Measurements from ENCODE around the gene PRPF38A. TPM values are rescaled to one million over a fixed set of nuclear protein-coding genes. Genes with fewer than 3 reads are reported as not detected.

The PRPF38A gene
- polyA plus RNA-seq, 2 of the 4 experiments (the other 2 are of a cell fraction): 12.9 to 30.4 TPM

DNA sequence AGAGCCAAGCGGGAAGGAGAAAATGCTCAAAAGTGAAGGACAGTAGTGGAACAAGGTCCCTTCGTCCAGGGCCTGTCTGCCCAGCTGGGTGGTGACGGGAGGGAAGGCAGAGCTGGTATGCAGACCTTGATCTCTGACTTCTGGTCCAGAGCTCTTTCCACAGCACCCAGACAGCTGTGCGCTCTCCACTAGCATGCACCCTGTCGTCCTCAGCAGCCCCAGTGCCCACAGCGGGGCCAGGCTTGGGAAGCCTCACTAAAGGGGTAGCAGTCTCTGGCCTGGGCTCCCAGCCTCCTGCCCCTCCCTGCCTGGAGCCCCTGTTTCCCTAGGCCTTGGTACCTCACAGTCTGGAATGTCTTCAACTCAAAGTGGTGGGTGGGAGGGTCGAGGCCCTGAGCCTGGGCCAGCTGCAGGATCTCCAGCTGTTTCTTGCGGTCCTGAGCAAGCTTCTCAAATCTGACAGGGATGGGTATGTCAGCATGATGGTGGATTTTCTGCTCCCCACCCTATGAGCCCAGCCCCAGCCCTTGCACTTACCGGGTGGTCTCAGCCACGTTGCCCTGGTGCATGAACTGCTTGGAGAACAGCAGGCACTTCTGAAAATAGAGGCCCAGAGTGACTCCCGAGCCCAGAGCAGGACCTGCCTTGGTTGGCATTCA, 48.4 kb upstream of the PRPF38A start:
- Histone ChIP-seq H3K9me3 (no peaks in the 10 kb centered on the region), H3K4me3 (no peak overlapping the region), H3K4me1 (peaks cover 2% of the 10 kb centered on the region; the same call in 1 of the 3 replicates), H3K27ac (no peak overlapping the region), H3K4me2 (no peak overlapping the region)
- 96% methylated on average over 9 of the region's 11 CpGs for WGBS (ENCODE audit: missing lambda C conversion rate)
- ChIA-PET CTCF (no interaction called here), POLR2A (no interaction called here)
- TF ChIP-seq EP300 (IDR thresholded peaks at IDR 0.05): no peak
- FAIRE-seq (no peak), ATAC-seq (no peak), DNase-seq (ENCODE audit: low read depth in 1 of 2, low spot score in 1 of 2) (no peak)

GRCh38 chr1:52356818-52357355, 47.5 kb upstream of the PRPF38A start:
- no peaks in the 10 kb centered on the region for H3K9me3 ChIP-seq
- no peak overlapping the region for H3K4me2 ChIP-seq
- CTCF ChIA-PET: no interaction called here
- ATAC-seq: no peak
- no peak overlapping the region for H3K4me3 ChIP-seq
- 91% methylated on average over 8 of the region's 8 CpGs for WGBS (ENCODE audit: missing lambda C conversion rate)
- no peak for DNase-seq (ENCODE audit: low read depth in 1 of 2, low spot score in 1 of 2)
- TF ChIP-seq RFX5 (IDR thresholded peaks at IDR 0.05) (no peak), EHMT2 (IDR thresholded peaks at IDR 0.05; ENCODE audit: low read depth) (no peak), HEYL (CRISPR knock-in tag; IDR thresholded peaks at IDR 0.05) (no peak), ESRRA (IDR thresholded peaks at IDR 0.05; ENCODE audit: borderline replicate concordance, low read length) (no peak), ZC3H11A (IDR thresholded peaks at IDR 0.05) (no peak), POLR2AphosphoS2 (conservative IDR thresholded peaks at IDR 0.05; ENCODE audit: low read length) (no peak), MAFK (IDR thresholded peaks at IDR 0.05; ENCODE audit: partially characterized antibody) (no peak), USF2 (IDR thresholded peaks at IDR 0.05) (no peak), CEBPB (IDR thresholded peaks at IDR 0.05) (no peak)
- FAIRE-seq: no peak
- H3K4me1 ChIP-seq: no peaks in the 10 kb centered on the region
- no peak overlapping the region for H3K27ac ChIP-seq
- POLR2A ChIA-PET: no interaction called here

- FAIRE-seq (no peak), DNase-seq (ENCODE audit: low read depth in 1 of 2, low spot score in 1 of 2) (no peak), ATAC-seq (no peak)
- TF ChIP-seq ZFP36 (IDR thresholded peaks at IDR 0.05; ENCODE audit: borderline replicate concordance, partially characterized antibody) (no peak), CHD2 (IDR thresholded peaks at IDR 0.05; ENCODE audit: low read length, partially characterized antibody) (no peak), NFE2L2 (conservative IDR thresholded peaks at IDR 0.05; ENCODE audit: low read length) (no peak), SREBF2 (IDR thresholded peaks at IDR 0.05) (no peak), TFCP2L1 (CRISPR knock-in tag; IDR thresholded peaks at IDR 0.05) (no peak), SMC3 (IDR thresholded peaks at IDR 0.05) (no peak)
- TF ChIP-seq, protein P1, sequence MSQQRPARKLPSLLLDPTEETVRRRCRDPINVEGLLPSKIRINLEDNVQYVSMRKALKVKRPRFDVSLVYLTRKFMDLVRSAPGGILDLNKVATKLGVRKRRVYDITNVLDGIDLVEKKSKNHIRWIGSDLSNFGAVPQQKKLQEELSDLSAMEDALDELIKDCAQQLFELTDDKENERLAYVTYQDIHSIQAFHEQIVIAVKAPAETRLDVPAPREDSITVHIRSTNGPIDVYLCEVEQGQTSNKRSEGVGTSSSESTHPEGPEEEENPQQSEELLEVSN (IDR thresholded peaks at IDR 0.05; ENCODE audit: borderline replicate concordance, low read depth): no peak
- Histone ChIP-seq H3K4me1 (no peaks in the 10 kb centered on the region), H3K4me2 (no peak overlapping the region), H3K27ac (no peak overlapping the region), H3K4me3 (no peak overlapping the region), H3K9me3 (no peaks in the 10 kb centered on the region)
- POLR2A ChIA-PET: no interaction called here
- CTCF ChIA-PET: no interaction called here
- WGBS (ENCODE audit: missing lambda C conversion rate): 97% methylated on average over 4 of the region's 9 CpGs
Measured at GRCh38 chr1:52357397-52357796, 47.0 kb upstream of the PRPF38A start.

GRCh38 chr1:52358851-52359497, 45.4 kb upstream of the PRPF38A start:
- POLR2A ChIA-PET: no interaction called here

More at GRCh38 chr1:52358851-52359497, 45.4 kb upstream of the PRPF38A start:
- Histone ChIP-seq H3K4me2 (no peak overlapping the region), H3K27ac (no peak overlapping the region), H3K4me3 (no peak overlapping the region), H3K9me3 (no peaks in the 10 kb centered on the region), H3K4me1 (peaks cover 5% of the 10 kb centered on the region; the same call in 2 of the 3 replicates)
- CTCF ChIA-PET: interaction anchor here (1.4 kb wide), 1 partner anchor 10 kb away, joined by 5 read pairs; no protein-coding TSS in a partner anchor
- ATAC-seq (no peak), DNase-seq (ENCODE audit: low read depth in 1 of 2, low spot score in 1 of 2) (no peak), FAIRE-seq (no peak)
- 100% methylated on average over 14 of the region's 18 CpGs for WGBS (ENCODE audit: missing lambda C conversion rate)
- TF ChIP-seq ESRRA (IDR thresholded peaks at IDR 0.05; ENCODE audit: borderline replicate concordance, low read length) (no peak), ZSCAN20 (CRISPR knock-in tag; IDR thresholded peaks at IDR 0.05) (no peak), USF2 (IDR thresholded peaks at IDR 0.05) (no peak), HOXB5 (CRISPR knock-in tag; IDR thresholded peaks at IDR 0.05) (no peak), CBX8 (IDR thresholded peaks at IDR 0.05) (no peak), PHF8 (IDR thresholded peaks at IDR 0.05; ENCODE audit: borderline replicate concordance, low read depth) (no peak), RARB (CRISPR knock-in tag; IDR thresholded peaks at IDR 0.05) (no peak)
- TF ChIP-seq, protein P2, sequence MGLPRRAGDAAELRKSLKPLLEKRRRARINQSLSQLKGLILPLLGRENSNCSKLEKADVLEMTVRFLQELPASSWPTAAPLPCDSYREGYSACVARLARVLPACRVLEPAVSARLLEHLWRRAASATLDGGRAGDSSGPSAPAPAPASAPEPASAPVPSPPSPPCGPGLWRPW (IDR thresholded peaks at IDR 0.05): no peak
- TF ChIP-seq, protein P3, sequence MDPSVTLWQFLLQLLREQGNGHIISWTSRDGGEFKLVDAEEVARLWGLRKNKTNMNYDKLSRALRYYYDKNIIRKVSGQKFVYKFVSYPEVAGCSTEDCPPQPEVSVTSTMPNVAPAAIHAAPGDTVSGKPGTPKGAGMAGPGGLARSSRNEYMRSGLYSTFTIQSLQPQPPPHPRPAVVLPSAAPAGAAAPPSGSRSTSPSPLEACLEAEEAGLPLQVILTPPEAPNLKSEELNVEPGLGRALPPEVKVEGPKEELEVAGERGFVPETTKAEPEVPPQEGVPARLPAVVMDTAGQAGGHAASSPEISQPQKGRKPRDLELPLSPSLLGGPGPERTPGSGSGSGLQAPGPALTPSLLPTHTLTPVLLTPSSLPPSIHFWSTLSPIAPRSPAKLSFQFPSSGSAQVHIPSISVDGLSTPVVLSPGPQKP (IDR thresholded peaks at IDR 0.05; ENCODE audit: low read depth, low read length): no peak
